Endodermal cell (in vitro differentiated cells): ENCODE measurements around the gene CSNK2A2. TPM values are rescaled to one million over a fixed set of nuclear protein-coding genes. Genes with fewer than 3 reads are reported as not detected.

Experiments used
- DNase-seq: peaks from one replicate; pipeline ENCODE4 v3.0.0-alpha.2; 2017
- H3K27ac ChIP-seq: 2 replicates; pipeline ENCODE4 v1.5.1; 2013; ENCODE audit warnings: mild to moderate bottlenecking, low read depth, low read length, moderate library complexity
- H3K27me3 ChIP-seq: 2 replicates; pipeline ENCODE4 v1.6.1; 2013; ENCODE audit warnings: mild to moderate bottlenecking, low read length, moderate library complexity; ENCODE audit not compliant: insufficient read depth, control insufficient read depth, poor library complexity, severe bottlenecking
- H3K36me3 ChIP-seq: 2 replicates; pipeline ENCODE4 v1.7.0; 2013; ENCODE audit warnings: mild to moderate bottlenecking, low read length, moderate library complexity; ENCODE audit not compliant: control insufficient read depth, insufficient read depth
- H3K4me1 ChIP-seq: one replicate; pipeline ENCODE4 v1.7.0; 2013; ENCODE audit warnings: low read length; ENCODE audit not compliant: control insufficient read depth, insufficient read depth
- H3K4me3 ChIP-seq: 2 replicates; pipeline ENCODE4 v1.5.1; 2013; ENCODE audit warnings: mild to moderate bottlenecking, low read length, moderate library complexity
- H3K9ac ChIP-seq: 2 replicates; pipeline ENCODE4 v1.6.1; 2013; ENCODE audit warnings: mild to moderate bottlenecking, low read length, moderate library complexity; ENCODE audit not compliant: poor library complexity, severe bottlenecking; ENCODE audit errors: extremely low read depth
- H3K9me3 ChIP-seq: 2 replicates; pipeline ENCODE4 v1.6.1; 2013; ENCODE audit warnings: mild to moderate bottlenecking, low read length, moderate library complexity; ENCODE audit not compliant: control insufficient read depth
- H3K27ac Mint-ChIP-seq: 2 replicates; pipeline ENCODE4 v1.8.0; 2020; ENCODE audit warnings: mixed read lengths
- H3K27me3 Mint-ChIP-seq: 2 replicates; pipeline ENCODE4 v1.8.0; 2021; ENCODE audit warnings: mild to moderate bottlenecking, mixed read lengths; ENCODE audit not compliant: insufficient read depth
- H3K36me3 Mint-ChIP-seq: 2 replicates; pipeline ENCODE4 v1.8.0; 2020; ENCODE audit warnings: low read depth, mixed read lengths
- H3K4me1 Mint-ChIP-seq: 2 replicates; pipeline ENCODE4 v1.8.0; 2020; ENCODE audit warnings: mixed read lengths
- H3K4me3 Mint-ChIP-seq: 2 replicates; pipeline ENCODE4 v1.8.0; 2020; ENCODE audit warnings: mild to moderate bottlenecking, moderate library complexity, mixed read lengths
- H3K9me3 Mint-ChIP-seq: 2 replicates; pipeline ENCODE4 v1.8.0; 2020; ENCODE audit warnings: mild to moderate bottlenecking, mixed read lengths
- WGBS, 2 experiments: methylation state at CpG; one replicate each; pipeline versions ENCODE4 v1.1.5 to v1.1.7; 2013; ENCODE audit warnings: missing lambda C conversion rate in 2 of 2, mixed read lengths in 1 of 2; ENCODE audit not compliant: insufficient coverage in 1 of 2, insufficient read length in 1 of 2; 5-methylcytosine and 5-hydroxymethylcytosine counted together
- total RNA-seq, 2 donors: library from RNA; stranded (reverse); fragmentation: NEBNext Ultra II Directional in 1 of 2; extraction: Animal tissue kit (Norgen Biotek cat#: 25700) in 1 of 2; gene quantifications; 2 replicates in 1 of 2; 3 replicates in 1 of 2; pipeline ENCODE4 v1.2.1, GENCODE V29; 2021
- TF ChIP-seq, protein P1 (sequence below): fragments of 200-600 bp; sonication (generic); conservative IDR thresholded peaks from 2 replicates; pipeline ENCODE4 v1.5.0; 2021; ENCODE audit warnings: antibody characterized with exemption, mild to moderate bottlenecking

CSNK2A2 gene
- total RNA-seq, 2 donors from 2014 or later: 114 to 121 TPM

DNA sequence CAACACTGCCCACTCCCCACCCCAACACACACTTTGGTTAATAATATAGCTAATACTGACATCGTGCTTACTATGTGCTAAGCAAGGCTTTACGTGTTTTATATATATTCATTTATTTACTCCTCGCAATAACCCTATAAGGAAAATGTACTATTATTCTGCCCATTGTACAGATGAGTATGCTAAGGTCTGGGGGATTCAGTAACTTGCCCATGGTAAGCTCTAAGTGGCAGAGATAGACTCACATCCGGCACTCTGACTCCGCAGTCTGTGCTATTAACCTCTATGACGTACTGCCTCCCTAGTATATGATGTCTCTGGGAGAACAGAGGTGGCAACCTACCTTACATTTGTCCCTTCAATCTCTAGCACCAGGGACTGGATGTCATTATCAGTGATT, 81.4 kb downstream of the CSNK2A2 start:
- WGBS, 2 experiments: 95 to 97% methylated on average over 6 of the region's 6 CpGs
- Mint-ChIP-seq H3K4me3 (no peak overlapping the region), H3K4me1 (peaks cover 7% of the 10 kb centered on the region), H3K36me3 (peaks cover 44% of the 10 kb centered on the region), H3K27me3 (no peaks in the 10 kb centered on the region), H3K27ac (no peak overlapping the region), H3K9me3 (no peaks in the 10 kb centered on the region)
- Histone ChIP-seq H3K36me3 (peaks cover 44% of the 10 kb centered on the region), H3K9ac (no peak overlapping the region), H3K4me1 (no peaks in the 10 kb centered on the region), H3K4me3 (no peak overlapping the region), H3K27me3 (no peaks in the 10 kb centered on the region), H3K9me3 (peaks cover 6% of the 10 kb centered on the region), H3K27ac (no peak overlapping the region)
- TF ChIP-seq, protein P1, sequence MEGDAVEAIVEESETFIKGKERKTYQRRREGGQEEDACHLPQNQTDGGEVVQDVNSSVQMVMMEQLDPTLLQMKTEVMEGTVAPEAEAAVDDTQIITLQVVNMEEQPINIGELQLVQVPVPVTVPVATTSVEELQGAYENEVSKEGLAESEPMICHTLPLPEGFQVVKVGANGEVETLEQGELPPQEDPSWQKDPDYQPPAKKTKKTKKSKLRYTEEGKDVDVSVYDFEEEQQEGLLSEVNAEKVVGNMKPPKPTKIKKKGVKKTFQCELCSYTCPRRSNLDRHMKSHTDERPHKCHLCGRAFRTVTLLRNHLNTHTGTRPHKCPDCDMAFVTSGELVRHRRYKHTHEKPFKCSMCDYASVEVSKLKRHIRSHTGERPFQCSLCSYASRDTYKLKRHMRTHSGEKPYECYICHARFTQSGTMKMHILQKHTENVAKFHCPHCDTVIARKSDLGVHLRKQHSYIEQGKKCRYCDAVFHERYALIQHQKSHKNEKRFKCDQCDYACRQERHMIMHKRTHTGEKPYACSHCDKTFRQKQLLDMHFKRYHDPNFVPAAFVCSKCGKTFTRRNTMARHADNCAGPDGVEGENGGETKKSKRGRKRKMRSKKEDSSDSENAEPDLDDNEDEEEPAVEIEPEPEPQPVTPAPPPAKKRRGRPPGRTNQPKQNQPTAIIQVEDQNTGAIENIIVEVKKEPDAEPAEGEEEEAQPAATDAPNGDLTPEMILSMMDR: no peak
- no peak for DNase-seq

DNA sequence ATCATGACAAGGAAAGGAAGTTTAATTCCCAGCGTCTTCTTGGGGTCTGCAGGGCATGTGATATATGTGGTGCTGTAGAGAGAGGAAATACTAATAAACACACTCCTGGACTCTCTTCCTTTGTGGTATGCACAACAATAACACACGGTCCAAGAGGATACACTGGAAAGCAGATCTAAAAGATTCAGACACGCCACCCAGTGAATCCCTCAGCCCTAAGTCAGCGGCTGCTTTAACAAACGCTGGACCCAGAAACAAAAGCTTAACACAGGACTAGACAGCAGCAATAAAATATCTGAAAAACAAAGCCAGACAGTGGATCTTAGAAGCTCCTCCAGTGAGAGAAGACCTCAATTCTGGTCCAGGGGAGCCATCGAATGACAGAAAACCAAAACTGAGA, 81.8 kb downstream of the CSNK2A2 start:
- H3K4me1 Mint-ChIP-seq: peaks cover 4% of the 10 kb centered on the region
- TF ChIP-seq, protein P1: no peak

DNA sequence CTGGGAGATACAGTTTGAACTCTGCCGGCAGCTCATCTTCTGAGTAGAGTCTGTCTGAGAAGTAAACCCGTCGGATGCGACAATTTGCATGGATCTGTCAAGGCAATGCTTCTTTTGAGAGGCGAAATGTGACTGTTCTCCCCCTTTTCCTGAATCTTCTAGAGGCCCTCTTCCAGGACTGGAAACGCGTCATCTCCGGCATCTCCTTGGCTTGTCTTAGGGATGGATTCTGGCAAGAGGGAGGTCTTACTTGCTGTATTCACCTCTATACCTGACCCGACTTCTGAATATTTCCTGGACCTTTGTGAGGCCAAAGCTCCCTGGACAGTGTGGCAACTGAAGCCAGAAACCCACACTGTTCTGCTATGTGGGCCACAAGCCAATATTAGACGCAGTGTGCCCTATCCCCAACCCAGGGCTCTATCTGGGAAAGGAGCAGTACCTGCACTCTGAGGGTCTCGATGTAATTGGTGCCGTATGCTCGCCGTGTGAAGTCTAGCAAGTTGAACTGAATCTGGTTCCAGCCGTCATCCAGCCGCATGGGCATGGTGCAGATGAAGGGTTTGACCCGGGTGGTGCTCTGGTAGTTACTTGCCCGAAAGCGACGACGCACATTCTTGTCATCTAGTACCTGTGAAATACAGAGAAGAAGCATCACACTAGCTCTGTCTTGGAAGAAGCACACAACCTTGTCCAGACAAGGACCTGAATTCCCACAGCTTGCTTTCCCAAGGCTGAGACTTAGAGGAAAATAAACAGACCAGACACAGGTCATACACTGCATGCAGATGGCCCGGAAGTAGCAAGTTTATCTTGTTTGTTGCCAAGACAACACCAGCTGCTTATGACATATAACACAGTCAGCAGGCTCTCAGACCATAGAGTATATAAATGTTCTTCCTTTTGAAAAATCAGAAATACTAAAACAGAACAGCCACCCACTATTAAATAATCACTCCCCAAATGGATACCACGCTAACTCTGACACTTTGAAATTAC, 82.8 kb downstream of the CSNK2A2 start:
- Mint-ChIP-seq H3K4me3 (no peak overlapping the region), H3K36me3 (peaks cover 44% of the 10 kb centered on the region), H3K27ac (no peak overlapping the region), H3K9me3 (no peaks in the 10 kb centered on the region), H3K4me1 (no peaks in the 10 kb centered on the region), H3K27me3 (no peaks in the 10 kb centered on the region)
- no peak for DNase-seq
- no peak overlapping the region for H3K27ac ChIP-seq
- H3K9me3 ChIP-seq: peaks cover 6% of the 10 kb centered on the region
- H3K4me3 ChIP-seq: no peak overlapping the region
- H3K27me3 ChIP-seq: no peaks in the 10 kb centered on the region
- TF ChIP-seq, protein P1: no peak
- no peak overlapping the region for H3K9ac ChIP-seq
- peaks cover 44% of the 10 kb centered on the region for H3K36me3 ChIP-seq
- 97% methylated on average over 23 of the region's 23 CpGs for WGBS, 2 experiments
- no peaks in the 10 kb centered on the region for H3K4me1 ChIP-seq

More for the DNA sequence above, 81.8 kb downstream of the CSNK2A2 start:
- no peaks in the 10 kb centered on the region for H3K27me3 Mint-ChIP-seq
- Histone ChIP-seq H3K4me1 (no peaks in the 10 kb centered on the region), H3K27ac (no peak overlapping the region), H3K9ac (no peak overlapping the region), H3K9me3 (peaks cover 6% of the 10 kb centered on the region), H3K36me3 (peaks cover 44% of the 10 kb centered on the region), H3K27me3 (no peaks in the 10 kb centered on the region), H3K4me3 (no peak overlapping the region)
- H3K27ac Mint-ChIP-seq: no peak overlapping the region
- H3K9me3 Mint-ChIP-seq: no peaks in the 10 kb centered on the region
- WGBS, 2 experiments: 93 to 94% methylated on average over 5 to 6 of the region's 6 CpGs
- no peak overlapping the region for H3K4me3 Mint-ChIP-seq
- DNase-seq: no peak
- peaks cover 44% of the 10 kb centered on the region for H3K36me3 Mint-ChIP-seq
